A549 (cell line): ENCODE results near the gene BLOC1S4. TPM values are rescaled to one million over a fixed set of nuclear protein-coding genes. Genes with fewer than 3 reads are reported as not detected.
A peak's percentile ranks its signal among the peaks of the same experiment; 100 is the strongest.

Experiments
- ATAC-seq, 2 experiments: fragments of 200-7000 bp in 1 of 2; fragments of >200 bp in 1 of 2; cut with Nextera tagmentation in 1 of 2; cut with Tn5 transposase in 1 of 2; 3 replicates each; pipeline versions ENCODE4 v1.8.0 to v1.9.1; 2018 to 2020; ENCODE audit warnings: mild to moderate bottlenecking in 1 of 2, moderate library complexity in 1 of 2
- CTCF ChIA-PET: fragments of 300-600 bp; sonication (Branson Sonifier 250); formaldehyde crosslinking; extraction: SDS; loops from one replicate; lab custom pipeline; 2021; ENCODE audit warnings: antibody characterized with exemption, inconsistent platforms; lab: Yijun Ruan, JAX
- POLR2A ChIA-PET: fragments of 350-600 bp; formaldehyde crosslinking; extraction: SDS; loops from one replicate; lab custom pipeline; 2021; ENCODE audit warnings: antibody characterized with exemption, inconsistent platforms; lab: Yijun Ruan, JAX
- DNase-seq, 2 experiments: peaks; one replicate each; pipeline versions ENCODE4 v3.0.0 to v3.0.0-alpha.2; 2011 to 2016; ENCODE audit warnings: low read depth in 1 of 2, low spot score in 1 of 2
- FAIRE-seq: peaks from 2 replicates; lab custom pipeline; 2011; peaks lifted over from hg19 to GRCh38; lab: Jason Lieb, UNC
- H3K27ac ChIP-seq, 2 experiments: fragments of >200 bp; sonication (Bioruptor Twin); formaldehyde crosslinking; 3 replicates each; pipeline ENCODE4 v1.5.1; 2016 to 2017
- H3K4me1 ChIP-seq: fragments of >200 bp; sonication (Bioruptor Twin); formaldehyde crosslinking; 3 replicates; pipeline ENCODE4 v1.6.1; 2016
- H3K4me2 ChIP-seq: fragments of >200 bp; sonication (Bioruptor Twin); formaldehyde crosslinking; 3 replicates; pipeline ENCODE4 v1.6.1; 2016
- H3K4me3 ChIP-seq: fragments of >200 bp; sonication (Bioruptor Twin); formaldehyde crosslinking; 3 replicates; pipeline ENCODE4 v1.5.1; 2016
- H3K9me3 ChIP-seq: fragments of >200 bp; sonication (Bioruptor Twin); formaldehyde crosslinking; 3 replicates; pipeline ENCODE4 v1.6.1; 2016
- ATOH8 ChIP-seq: fragments of 250-450 bp; sonication (Bioruptor Pico); IDR thresholded peaks from 2 replicates; pipeline ENCODE4 v1.5.0; 2020; ENCODE audit warnings: low read depth, mild to moderate bottlenecking, moderate library complexity
- BCL3 ChIP-seq: fragments of >200 bp; sonication (Bioruptor Twin); formaldehyde crosslinking; IDR thresholded peaks from 3 replicates; pipeline ENCODE4 v1.6.1; 2016
- CBX2 ChIP-seq: fragments of 200-600 bp; sonication (generic); IDR thresholded peaks from 2 replicates; pipeline ENCODE4 v1.6.1; 2016; ENCODE audit warnings: low read depth, mild to moderate bottlenecking, borderline replicate concordance
- CHD2 ChIP-seq: fragments of 150-350 bp; IDR thresholded peaks from 2 replicates; pipeline ENCODE4 v1.6.1; 2014; ENCODE audit warnings: low read length; ENCODE audit not compliant: partially characterized antibody
- CHD4 ChIP-seq: fragments of 200-600 bp; sonication (generic); IDR thresholded peaks from 2 replicates; pipeline ENCODE4 v1.6.1; 2016; ENCODE audit warnings: antibody characterized with exemption, mild to moderate bottlenecking, borderline replicate concordance
- EHF ChIP-seq: fragments of 250-450 bp; sonication (Bioruptor Pico); IDR thresholded peaks from 2 replicates; pipeline ENCODE4 v1.5.0; 2020; ENCODE audit warnings: mild to moderate bottlenecking
- EHMT2 ChIP-seq: fragments of 200-600 bp; sonication (generic); IDR thresholded peaks from 2 replicates; pipeline ENCODE4 v1.6.1; 2016; ENCODE audit warnings: antibody characterized with exemption, low read depth, mild to moderate bottlenecking, moderate library complexity
- ELK1 ChIP-seq: fragments of 150-350 bp; IDR thresholded peaks from 2 replicates; pipeline ENCODE4 v1.6.1; 2014; ENCODE audit warnings: low read depth, mild to moderate bottlenecking, low read length
- EP300 ChIP-seq, 2 experiments: fragments of >200 bp; sonication (Bioruptor Twin); formaldehyde crosslinking; IDR thresholded peaks; 2 replicates in 1 of 2; 3 replicates in 1 of 2; pipeline ENCODE4 v1.6.1; 2016 to 2017
- FOXS1 ChIP-seq: fragments of 250-450 bp; sonication (Bioruptor Pico); IDR thresholded peaks from 2 replicates; pipeline ENCODE4 v1.5.0; 2020; ENCODE audit warnings: mild to moderate bottlenecking, moderate library complexity
- HES2 ChIP-seq: fragments of >200 bp; sonication (Bioruptor Twin); formaldehyde crosslinking; IDR thresholded peaks from 2 replicates; pipeline ENCODE4 v1.6.1; 2016
- HOXB13 ChIP-seq: fragments of 250-450 bp; sonication (Bioruptor Pico); IDR thresholded peaks from 2 replicates; pipeline ENCODE4 v1.5.0; 2020; ENCODE audit warnings: low read depth, mild to moderate bottlenecking, moderate library complexity
- HOXB5 ChIP-seq: fragments of 250-450 bp; sonication (Bioruptor Pico); IDR thresholded peaks from 2 replicates; pipeline ENCODE4 v1.5.0; 2020; ENCODE audit warnings: mild to moderate bottlenecking, moderate library complexity
- KDM5A ChIP-seq: fragments of 200-600 bp; sonication (generic); IDR thresholded peaks from 2 replicates; pipeline ENCODE4 v1.6.1; 2016; ENCODE audit warnings: antibody characterized with exemption, mild to moderate bottlenecking
- MAFK ChIP-seq: fragments of 450-650 bp; IDR thresholded peaks from 2 replicates; pipeline ENCODE4 v1.6.1; 2014; ENCODE audit not compliant: partially characterized antibody
- MAX ChIP-seq: IDR thresholded peaks from 2 replicates; pipeline ENCODE4 v1.6.1; 2012
- MYC ChIP-seq: IDR thresholded peaks from 2 replicates; pipeline ENCODE4 v1.6.1; 2012; ENCODE audit warnings: mild to moderate bottlenecking, inconsistent platforms, low read length, improper control_type of control experiment, borderline replicate concordance
- NPAS2 ChIP-seq: fragments of 250-450 bp; sonication (Bioruptor Pico); IDR thresholded peaks from 2 replicates; pipeline ENCODE4 v1.8.0; 2022; ENCODE audit warnings: mild to moderate bottlenecking, moderate library complexity, borderline replicate concordance
- NR3C1 ChIP-seq: fragments of >200 bp; sonication (Bioruptor Twin); formaldehyde crosslinking; IDR thresholded peaks from 3 replicates; pipeline ENCODE4 v1.6.1; 2017
- POLR2A ChIP-seq: IDR thresholded peaks from 2 replicates; pipeline ENCODE4 v1.6.1; 2012; ENCODE audit warnings: mild to moderate bottlenecking, low read length
- POLR2AphosphoS2 ChIP-seq: conservative IDR thresholded peaks from 2 replicates; pipeline ENCODE4 v1.6.1; 2012; ENCODE audit warnings: low read length, improper control_type of control experiment, inconsistent platforms
- RAD21 ChIP-seq, 2 experiments: fragments of >200 bp in 1 of 2; sonication (Bioruptor Twin) in 1 of 2; formaldehyde crosslinking in 1 of 2; IDR thresholded peaks in 1 of 2; conservative IDR thresholded peaks in 1 of 2; 2 replicates in 1 of 2; 3 replicates in 1 of 2; pipeline ENCODE4 v1.6.1; 2012 to 2018; ENCODE audit warnings: inconsistent platforms in 1 of 2
- RARB ChIP-seq: fragments of 250-450 bp; sonication (Bioruptor Pico); IDR thresholded peaks from 2 replicates; pipeline ENCODE4 v1.8.0; 2021; ENCODE audit warnings: mild to moderate bottlenecking, moderate library complexity
- SMC3 ChIP-seq: fragments of >200 bp; sonication (Bioruptor Twin); formaldehyde crosslinking; IDR thresholded peaks from 3 replicates; pipeline ENCODE4 v1.6.1; 2018; ENCODE audit warnings: inconsistent platforms
- SREBF2 ChIP-seq: fragments of 450-650 bp; IDR thresholded peaks from 2 replicates; pipeline ENCODE4 v1.6.1; 2014; ENCODE audit warnings: mild to moderate bottlenecking, moderate library complexity
- TFCP2L1 ChIP-seq: fragments of 250-450 bp; sonication (Bioruptor Pico); IDR thresholded peaks from 2 replicates; pipeline ENCODE4 v1.5.0; 2021; ENCODE audit warnings: mild to moderate bottlenecking
- USF2 ChIP-seq: fragments of 450-650 bp; IDR thresholded peaks from 2 replicates; pipeline ENCODE4 v1.6.1; 2014; ENCODE audit warnings: antibody characterized with exemption
- WGBS: methylation state at CpG from one replicate; pipeline ENCODE4 v1.1.6; 2017; ENCODE audit errors: missing lambda C conversion rate; 5-methylcytosine and 5-hydroxymethylcytosine counted together
- polyA plus RNA-seq, 4 experiments: library from polyadenylated mRNA; depleted of rRNA in 3 of 4; stranded (reverse); fragments of >200 nt; fragmentation: RNase III in 1 of 4; extraction: RNeasy Plus Mini Kit Qiagen cat#74134 plus additional on column Dnase treatment in 1 of 4; gene quantifications; 2 replicates in 3 of 4; 3 replicates in 1 of 4; pipeline ENCODE4 v1.2.3, GENCODE V29; 2011 to 2017

Gene BLOC1S4
- polyA plus RNA-seq, 2 of the 4 experiments (the other 2 are of a cell fraction) = 13.2 to 13.9 TPM

GRCh38 chr4:6699903-6700302, 16.1 kb upstream of the BLOC1S4 start:
- POLR2A ChIA-PET = no interaction called here
- CTCF ChIA-PET = interaction anchor here (0.6 to 1.4 kb wide), 3 partner anchors 33 to 449 kb away, joined by 3 to 4 read pairs (median 3); no protein-coding TSS in a partner anchor
- H3K4me2 ChIP-seq = no peak overlapping the region
- no peak for TF ChIP-seq POLR2A
- TF ChIP-seq HES2 = no peak
- TF ChIP-seq NR3C1 = no peak
- no peak for TF ChIP-seq MAX
- no peak for TF ChIP-seq EHF (CRISPR knock-in tag)
- no peak for TF ChIP-seq NPAS2 (CRISPR knock-in tag)
- no peak for TF ChIP-seq HOXB13 (CRISPR knock-in tag)
- TF ChIP-seq RAD21 (conservative IDR thresholded peaks at IDR 0.05 in 1 of 2, IDR thresholded peaks at IDR 0.05 in 1 of 2) = no peak
- no peak for TF ChIP-seq TFCP2L1 (CRISPR knock-in tag)
- TF ChIP-seq USF2 = no peak
- no peak for TF ChIP-seq POLR2AphosphoS2
- peaks cover 14% of the 10 kb centered on the region for H3K9me3 ChIP-seq
- DNase-seq (no peak), FAIRE-seq (no peak), ATAC-seq (no peak)
- no peak overlapping the region for H3K27ac ChIP-seq
- 58% methylated on average over 1 of the region's 1 CpG for WGBS
- no peak overlapping the region for H3K4me3 ChIP-seq
- peaks cover 22% of the 10 kb centered on the region for H3K4me1 ChIP-seq

- ChIA-PET POLR2A (interaction anchor here (0.9 kb wide), 1 partner anchor 25 kb away, joined by 3 read pairs; no protein-coding TSS in a partner anchor), CTCF (interaction anchor here (0.6 to 2.5 kb wide), 3 partner anchors 10 to 26 kb away, joined by 3 to 9 read pairs (median 6); no protein-coding TSS in a partner anchor)
- WGBS = 74% methylated on average over 13 of the region's 13 CpGs
- Histone ChIP-seq H3K27ac (no peak overlapping the region), H3K4me1 (peaks cover 7% of the 10 kb centered on the region), H3K9me3 (peaks cover 14% of the 10 kb centered on the region), H3K4me3 (no peak overlapping the region), H3K4me2 (no peak overlapping the region)
- no peak for ATAC-seq
- TF ChIP-seq RARB (no peak), EP300 (IDR thresholded peaks at IDR 0.05) (no peak), CBX2 (no peak), USF2 (no peak), SMC3 (no peak), MAX (no peak)
- peak in 1 of 2 experiments; percentile 32 for DNase-seq
- FAIRE-seq = no peak
Observed at GRCh38 chr4:6701371-6701770, 14.6 kb upstream of the BLOC1S4 start.

- TF ChIP-seq USF2 (no peak), CHD4 (no peak), CHD2 (no peak), ELK1 (no peak), MYC (no peak), FOXS1 (CRISPR knock-in tag) (no peak), EHMT2 (no peak), BCL3 (no peak), SREBF2 (no peak), MAFK (no peak), KDM5A (no peak), HOXB5 (CRISPR knock-in tag) (no peak), CBX2 (no peak), SMC3 (no peak), NPAS2 (CRISPR knock-in tag) (no peak), ATOH8 (CRISPR knock-in tag) (no peak)
- TF ChIP-seq, all 56 proteins: peak for 0
- 0% methylated on average over 1 of the region's 1 CpG for WGBS
Observed at GRCh38 chr4:6702761-6703160, 13.2 kb upstream of the BLOC1S4 start.

More at GRCh38 chr4:6702761-6703160, 13.2 kb upstream of the BLOC1S4 start:
- Histone ChIP-seq H3K4me2 (no peak overlapping the region), H3K9me3 (peaks cover 15% of the 10 kb centered on the region), H3K4me3 (no peak overlapping the region), H3K27ac (no peak overlapping the region), H3K4me1 (no peaks in the 10 kb centered on the region)
- ChIA-PET CTCF (interaction anchor here (1.8 to 2.5 kb wide), 2 partner anchors 18 to 27 kb away, joined by 6 to 9 read pairs; no protein-coding TSS in a partner anchor), POLR2A (no interaction called here)
- ATAC-seq (no peak), DNase-seq (no peak), FAIRE-seq (no peak)
